GM23338 (cell line): ENCODE data around the gene LIN7A. TPM values are rescaled to one million over a fixed set of nuclear protein-coding genes. Genes with fewer than 3 reads are reported as not detected.

Source experiments
- ATAC-seq: fragments of 200-7000 bp; cut with Tn5 transposase; 3 replicates; pipeline ENCODE4 v1.9.1; 2020
- DNase-seq: peaks from one replicate; pipeline ENCODE4 v3.0.0-alpha.2; 2015; ENCODE audit warnings: low spot score
- H2AFZ ChIP-seq: fragments of 200-600 bp; sonication (generic); 2 replicates; pipeline ENCODE4 v1.8.0; 2016; ENCODE audit warnings: antibody characterized with exemption, mild to moderate bottlenecking, moderate library complexity
- H3F3A ChIP-seq: fragments of 200-600 bp; sonication (generic); replicated peaks from 2 replicates; pipeline ENCODE4 v1.8.0; 2017; ENCODE audit warnings: antibody characterized with exemption, mixed run types, low read depth
- H3K27ac ChIP-seq: fragments of 200-600 bp; sonication (generic); 2 replicates; pipeline ENCODE4 v1.6.1; 2016; ENCODE audit warnings: low read depth
- H3K27me3 ChIP-seq: fragments of 200-600 bp; sonication (generic); 2 replicates; pipeline ENCODE4 v1.8.0; 2016; ENCODE audit warnings: mild to moderate bottlenecking, mixed run types, moderate library complexity; ENCODE audit not compliant: insufficient read depth
- H3K36me3 ChIP-seq: fragments of 200-600 bp; sonication (generic); 2 replicates; pipeline ENCODE4 v1.8.0; 2016; ENCODE audit warnings: mild to moderate bottlenecking; ENCODE audit not compliant: insufficient read depth
- H3K4me1 ChIP-seq: fragments of 200-600 bp; sonication (generic); 2 replicates; pipeline ENCODE4 v1.8.0; 2016; ENCODE audit warnings: mild to moderate bottlenecking, moderate library complexity; ENCODE audit not compliant: insufficient read depth
- H3K4me2 ChIP-seq: fragments of 200-600 bp; sonication (generic); 2 replicates; pipeline ENCODE4 v1.7.1; 2017; ENCODE audit warnings: mixed run types
- H3K4me3 ChIP-seq: fragments of 200-600 bp; sonication (generic); 2 replicates; pipeline ENCODE4 v1.6.1; 2016; ENCODE audit warnings: mixed run types
- H3K79me2 ChIP-seq: fragments of 200-600 bp; sonication (generic); replicated peaks from 2 replicates; pipeline ENCODE4 v1.8.0; 2017; ENCODE audit warnings: mild to moderate bottlenecking; ENCODE audit not compliant: insufficient read depth
- H3K9me2 ChIP-seq: fragments of 200-600 bp; sonication (generic); 2 replicates; pipeline ENCODE4 v1.8.0; 2017; ENCODE audit not compliant: insufficient read depth
- H4K20me1 ChIP-seq: fragments of 200-600 bp; sonication (generic); replicated peaks from 2 replicates; pipeline ENCODE4 v1.8.0; 2017; ENCODE audit warnings: mild to moderate bottlenecking; ENCODE audit not compliant: insufficient read depth
- H3K27ac Mint-ChIP-seq: 2 replicates; pipeline ENCODE4 v1.8.0; 2020; ENCODE audit warnings: inconsistent platforms, mild to moderate bottlenecking, moderate library complexity, mixed read lengths
- H3K27me3 Mint-ChIP-seq: 3 replicates; pipeline ENCODE4 v1.8.0; 2022; ENCODE audit warnings: low read depth, mild to moderate bottlenecking, moderate library complexity, mixed read lengths, inconsistent platforms; ENCODE audit not compliant: insufficient read depth, poor library complexity
- H3K36me3 Mint-ChIP-seq: 3 replicates; pipeline ENCODE4 v1.8.0; 2021; ENCODE audit warnings: low read depth, mild to moderate bottlenecking, inconsistent platforms, moderate library complexity, mixed read lengths
- H3K4me1 Mint-ChIP-seq: 3 replicates; pipeline ENCODE4 v1.8.0; 2020; ENCODE audit warnings: mild to moderate bottlenecking, inconsistent platforms, mixed read lengths
- H3K4me3 Mint-ChIP-seq: 3 replicates; pipeline ENCODE4 v1.8.0; 2021; ENCODE audit warnings: moderate library complexity, mild to moderate bottlenecking, inconsistent platforms, mixed read lengths
- H3K9me3 Mint-ChIP-seq: 3 replicates; pipeline ENCODE4 v1.8.0; 2020; ENCODE audit warnings: moderate library complexity, mild to moderate bottlenecking, inconsistent platforms, mixed read lengths
- CREB1 ChIP-seq: fragments of 250-450 bp; sonication (Bioruptor Pico); IDR thresholded peaks from 2 replicates; pipeline ENCODE4 v1.5.0; 2020; ENCODE audit warnings: low read depth, mild to moderate bottlenecking, moderate library complexity
- CTCF ChIP-seq, 2 experiments: fragments of 200-600 bp in 1 of 2; sonication (generic) in 1 of 2; conservative IDR thresholded peaks; 2 replicates each; pipeline versions ENCODE4 v1.5.1 to v1.6.1; 2016 to 2017; ENCODE audit warnings: antibody characterized with exemption in 2 of 2, low read depth in 2 of 2, mild to moderate bottlenecking in 2 of 2, moderate library complexity in 1 of 2
- EZH2 ChIP-seq: fragments of 200-600 bp; sonication (generic); IDR thresholded peaks from one replicate; pipeline ENCODE4 v1.8.0; 2017; ENCODE audit warnings: antibody characterized with exemption, mild to moderate bottlenecking, low read depth; ENCODE audit not compliant: unreplicated experiment
- EZH2phosphoT487 ChIP-seq: fragments of 200-600 bp; sonication (generic); IDR thresholded peaks from one replicate; pipeline ENCODE4 v1.8.1; 2018; ENCODE audit warnings: antibody characterized with exemption; ENCODE audit not compliant: unreplicated experiment
- JUNB ChIP-seq: IDR thresholded peaks from one replicate; pipeline ENCODE4 v1.6.1; 2016; ENCODE audit warnings: antibody characterized with exemption; ENCODE audit not compliant: unreplicated experiment
- NANOG ChIP-seq: IDR thresholded peaks from 2 replicates; pipeline ENCODE4 v1.6.1; 2016; ENCODE audit warnings: antibody characterized with exemption, borderline replicate concordance
- POLR2AphosphoS5 ChIP-seq: IDR thresholded peaks from 2 replicates; pipeline ENCODE4 v1.6.1; 2016; ENCODE audit warnings: antibody characterized with exemption, low read depth
- REST ChIP-seq: IDR thresholded peaks from one replicate; pipeline ENCODE4 v1.6.1; 2018; ENCODE audit warnings: antibody characterized with exemption; ENCODE audit not compliant: unreplicated experiment
- STAT1 ChIP-seq: IDR thresholded peaks from one replicate; pipeline ENCODE4 v1.6.1; 2016; ENCODE audit warnings: antibody characterized with exemption; ENCODE audit not compliant: unreplicated experiment
- ZNF114 ChIP-seq: fragments of 250-450 bp; sonication (Bioruptor Pico); IDR thresholded peaks from 2 replicates; pipeline ENCODE4 v1.5.0; 2020; ENCODE audit warnings: mild to moderate bottlenecking, moderate library complexity
- ZNF331 ChIP-seq: fragments of 250-450 bp; sonication (Bioruptor Pico); IDR thresholded peaks from 2 replicates; pipeline ENCODE4 v1.5.0; 2020; ENCODE audit warnings: low read depth, mild to moderate bottlenecking, moderate library complexity
- polyA plus RNA-seq: library from polyadenylated mRNA; unstranded; fragments of >200 nt; fragmentation: Nextera tagmentation; extraction: Ambion mirVana; gene quantifications from 2 replicates; pipeline ENCODE4 v1.2.1, GENCODE V29; 2016
- total RNA-seq: library from RNA; depleted of rRNA; stranded (reverse); fragments of >200 nt; shearing (Covaris generic); gene quantifications from 2 replicates; pipeline ENCODE4 v1.2.3, GENCODE V29; 2014
- TF ChIP-seq, protein P1 (sequence below): fragments of 250-450 bp; sonication (Bioruptor Pico); IDR thresholded peaks from 2 replicates; pipeline ENCODE4 v1.5.0; 2020; ENCODE audit warnings: mild to moderate bottlenecking, moderate library complexity
- TF ChIP-seq, protein P2 (sequence below): IDR thresholded peaks from 2 replicates; pipeline ENCODE4 v1.6.1; 2016; ENCODE audit warnings: antibody characterized with exemption

Gene LIN7A
- total and polyA plus RNA-seq, 2 experiments from 2014 or later, result 5.7 to 6.5 TPM

GRCh38 chr12:80766210-80766609 is 171.5 kb downstream of the LIN7A start:
- Mint-ChIP-seq H3K4me3 (no peak overlapping the region), H3K27me3 (peaks cover 6% of the 10 kb centered on the region), H3K4me1 (peaks cover 44% of the 10 kb centered on the region), H3K27ac (peak overlapping the region; percentile 25; the same call in 1 of the 2 replicates), H3K36me3 (no peaks in the 10 kb centered on the region), H3K9me3 (no peaks in the 10 kb centered on the region)
- no peak for ATAC-seq
- H3K9me2 ChIP-seq, result no peaks in the 10 kb centered on the region
- TF ChIP-seq NANOG (no peak), ZNF114 (no peak), POLR2AphosphoS5 (no peak), EZH2phosphoT487 (no peak), CREB1 (CRISPR knock-in tag) (no peak), REST (no peak), STAT1 (no peak), EZH2 (no peak), JUNB (no peak), ZNF331 (no peak), CTCF (conservative IDR thresholded peaks at IDR 0.05; ENCODE audit: low read depth in 2 of 2) (no peak)
- TF ChIP-seq, protein P1, sequence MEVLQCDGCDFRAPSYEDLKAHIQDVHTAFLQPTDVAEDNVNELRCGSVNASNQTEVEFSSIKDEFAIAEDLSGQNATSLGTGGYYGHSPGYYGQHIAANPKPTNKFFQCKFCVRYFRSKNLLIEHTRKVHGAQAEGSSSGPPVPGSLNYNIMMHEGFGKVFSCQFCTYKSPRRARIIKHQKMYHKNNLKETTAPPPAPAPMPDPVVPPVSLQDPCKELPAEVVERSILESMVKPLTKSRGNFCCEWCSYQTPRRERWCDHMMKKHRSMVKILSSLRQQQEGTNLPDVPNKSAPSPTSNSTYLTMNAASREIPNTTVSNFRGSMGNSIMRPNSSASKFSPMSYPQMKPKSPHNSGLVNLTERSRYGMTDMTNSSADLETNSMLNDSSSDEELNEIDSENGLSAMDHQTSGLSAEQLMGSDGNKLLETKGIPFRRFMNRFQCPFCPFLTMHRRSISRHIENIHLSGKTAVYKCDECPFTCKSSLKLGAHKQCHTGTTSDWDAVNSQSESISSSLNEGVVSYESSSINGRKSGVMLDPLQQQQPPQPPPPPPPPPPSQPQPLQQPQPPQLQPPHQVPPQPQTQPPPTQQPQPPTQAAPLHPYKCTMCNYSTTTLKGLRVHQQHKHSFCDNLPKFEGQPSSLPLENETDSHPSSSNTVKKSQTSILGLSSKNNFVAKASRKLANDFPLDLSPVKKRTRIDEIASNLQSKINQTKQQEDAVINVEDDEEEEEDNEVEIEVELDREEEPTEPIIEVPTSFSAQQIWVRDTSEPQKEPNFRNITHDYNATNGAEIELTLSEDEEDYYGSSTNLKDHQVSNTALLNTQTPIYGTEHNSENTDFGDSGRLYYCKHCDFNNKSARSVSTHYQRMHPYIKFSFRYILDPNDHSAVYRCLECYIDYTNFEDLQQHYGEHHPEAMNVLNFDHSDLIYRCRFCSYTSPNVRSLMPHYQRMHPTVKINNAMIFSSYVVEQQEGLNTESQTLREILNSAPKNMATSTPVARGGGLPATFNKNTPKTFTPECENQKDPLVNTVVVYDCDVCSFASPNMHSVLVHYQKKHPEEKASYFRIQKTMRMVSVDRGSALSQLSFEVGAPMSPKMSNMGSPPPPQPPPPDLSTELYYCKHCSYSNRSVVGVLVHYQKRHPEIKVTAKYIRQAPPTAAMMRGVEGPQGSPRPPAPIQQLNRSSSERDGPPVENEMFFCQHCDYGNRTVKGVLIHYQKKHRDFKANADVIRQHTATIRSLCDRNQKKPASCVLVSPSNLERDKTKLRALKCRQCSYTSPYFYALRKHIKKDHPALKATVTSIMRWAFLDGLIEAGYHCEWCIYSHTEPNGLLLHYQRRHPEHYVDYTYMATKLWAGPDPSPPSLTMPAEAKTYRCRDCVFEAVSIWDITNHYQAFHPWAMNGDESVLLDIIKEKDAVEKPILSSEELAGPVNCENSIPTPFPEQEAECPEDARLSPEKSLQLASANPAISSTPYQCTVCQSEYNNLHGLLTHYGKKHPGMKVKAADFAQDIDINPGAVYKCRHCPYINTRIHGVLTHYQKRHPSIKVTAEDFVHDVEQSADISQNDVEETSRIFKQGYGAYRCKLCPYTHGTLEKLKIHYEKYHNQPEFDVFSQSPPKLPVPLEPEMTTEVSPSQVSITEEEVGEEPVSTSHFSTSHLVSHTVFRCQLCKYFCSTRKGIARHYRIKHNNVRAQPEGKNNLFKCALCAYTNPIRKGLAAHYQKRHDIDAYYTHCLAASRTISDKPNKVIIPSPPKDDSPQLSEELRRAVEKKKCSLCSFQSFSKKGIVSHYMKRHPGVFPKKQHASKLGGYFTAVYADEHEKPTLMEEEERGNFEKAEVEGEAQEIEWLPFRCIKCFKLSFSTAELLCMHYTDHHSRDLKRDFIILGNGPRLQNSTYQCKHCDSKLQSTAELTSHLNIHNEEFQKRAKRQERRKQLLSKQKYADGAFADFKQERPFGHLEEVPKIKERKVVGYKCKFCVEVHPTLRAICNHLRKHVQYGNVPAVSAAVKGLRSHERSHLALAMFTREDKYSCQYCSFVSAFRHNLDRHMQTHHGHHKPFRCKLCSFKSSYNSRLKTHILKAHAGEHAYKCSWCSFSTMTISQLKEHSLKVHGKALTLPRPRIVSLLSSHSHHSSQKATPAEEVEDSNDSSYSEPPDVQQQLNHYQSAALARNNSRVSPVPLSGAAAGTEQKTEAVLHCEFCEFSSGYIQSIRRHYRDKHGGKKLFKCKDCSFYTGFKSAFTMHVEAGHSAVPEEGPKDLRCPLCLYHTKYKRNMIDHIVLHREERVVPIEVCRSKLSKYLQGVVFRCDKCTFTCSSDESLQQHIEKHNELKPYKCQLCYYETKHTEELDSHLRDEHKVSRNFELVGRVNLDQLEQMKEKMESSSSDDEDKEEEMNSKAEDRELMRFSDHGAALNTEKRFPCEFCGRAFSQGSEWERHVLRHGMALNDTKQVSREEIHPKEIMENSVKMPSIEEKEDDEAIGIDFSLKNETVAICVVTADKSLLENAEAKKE, result no peak
- TF ChIP-seq, protein P2, sequence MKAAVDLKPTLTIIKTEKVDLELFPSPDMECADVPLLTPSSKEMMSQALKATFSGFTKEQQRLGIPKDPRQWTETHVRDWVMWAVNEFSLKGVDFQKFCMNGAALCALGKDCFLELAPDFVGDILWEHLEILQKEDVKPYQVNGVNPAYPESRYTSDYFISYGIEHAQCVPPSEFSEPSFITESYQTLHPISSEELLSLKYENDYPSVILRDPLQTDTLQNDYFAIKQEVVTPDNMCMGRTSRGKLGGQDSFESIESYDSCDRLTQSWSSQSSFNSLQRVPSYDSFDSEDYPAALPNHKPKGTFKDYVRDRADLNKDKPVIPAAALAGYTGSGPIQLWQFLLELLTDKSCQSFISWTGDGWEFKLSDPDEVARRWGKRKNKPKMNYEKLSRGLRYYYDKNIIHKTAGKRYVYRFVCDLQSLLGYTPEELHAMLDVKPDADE, result no peak
- peak overlapping the region; percentile 35; the same call in 1 of the 2 replicates for H3K27ac ChIP-seq
- H3K4me2 ChIP-seq, result peak overlapping the region; percentile 53
- H2AFZ ChIP-seq, result no peak overlapping the region
- no peaks in the 10 kb centered on the region for H3K36me3 ChIP-seq
- no peaks in the 10 kb centered on the region for H3K79me2 ChIP-seq
- H3F3A ChIP-seq, result no peaks in the 10 kb centered on the region
- H3K4me3 ChIP-seq, result no peak overlapping the region
- H3K27me3 ChIP-seq, result no peaks in the 10 kb centered on the region
- DNase-seq, result no peak
- H4K20me1 ChIP-seq, result no peaks in the 10 kb centered on the region
- H3K4me1 ChIP-seq, result peaks cover 47% of the 10 kb centered on the region
